Body of pancreas (tissue), 4 donors: Measurements from ENCODE around the gene NCSTN. TPM values are rescaled to one million over a fixed set of nuclear protein-coding genes. Genes with fewer than 3 reads are reported as not detected.

ENCODE experiments used
- ATAC-seq: fragments of 150-250 bp; one replicate; pipeline ENCODE4 v1.9.1; 2016
- DNase-seq, 4 donors: peaks; one replicate each; pipeline ENCODE4 v3.0.0-alpha.2; 2019
- H3K27ac ChIP-seq, 4 donors: fragments of 200-600 bp; sonication (generic); 1 replicate in 3 of 4; 2 replicates in 1 of 4; pipeline versions ENCODE4 v1.5.1 to v1.6.1; 2016 to 2019; ENCODE audit warnings: mild to moderate bottlenecking in 1 of 4, mixed read lengths in 1 of 4, moderate library complexity in 1 of 4
- H3K27me3 ChIP-seq, 2 donors: fragments of 200-600 bp; sonication (generic); one replicate each; pipeline ENCODE4 v1.6.0; 2016; ENCODE audit warnings: mild to moderate bottlenecking in 1 of 2
- H3K36me3 ChIP-seq, 2 donors: fragments of 200-600 bp; sonication (generic); replicated peaks in 1 of 2; 2 replicates each; pipeline ENCODE4 v1.5.1; 2016; ENCODE audit warnings: low read depth in 2 of 2; ENCODE audit not compliant: insufficient read depth in 1 of 2
- H3K4me1 ChIP-seq: fragments of 200-600 bp; sonication (generic); one replicate; pipeline ENCODE4 v1.6.0; 2016
- H3K4me3 ChIP-seq, 2 donors: fragments of 200-600 bp; sonication (generic); 1 replicate in 1 of 2; 2 replicates in 1 of 2; pipeline ENCODE4 v1.5.1; 2016 to 2019
- H3K9me3 ChIP-seq, 3 donors: fragments of 200-600 bp; sonication (generic); 1 replicate in 2 of 3; 2 replicates in 1 of 3; pipeline ENCODE4 v1.5.1; 2016
- CTCF ChIP-seq, 7 experiments: fragments of 450-650 bp in 4 of 7; fragments of 200-600 bp in 3 of 7; sonication (generic) in 3 of 7; IDR thresholded peaks; one replicate each; pipeline ENCODE4 v1.5.1; 2016 to 2019; ENCODE audit warnings: antibody characterized with exemption in 7 of 7
- POLR2A ChIP-seq, 3 donors: fragments of 450-650 bp; IDR thresholded peaks; one replicate each; pipeline ENCODE4 v1.6.1; 2016; ENCODE audit warnings: antibody characterized with exemption in 3 of 3, mild to moderate bottlenecking in 2 of 3
- WGBS, 2 donors: methylation state at CpG; one replicate each; pipeline ENCODE4 v1.1.5; 2017; 5-methylcytosine and 5-hydroxymethylcytosine counted together
- intact Hi-C: fragments of 100-400 bp; cut with DNase I; formaldehyde crosslinking; loops from one replicate; pipeline ENCODE4 v1.15.1; 2023
- total RNA-seq, 2 donors: library from RNA; depleted of rRNA; stranded (reverse); fragments of >200 nt; gene quantifications; one replicate each; pipeline ENCODE4 v1.1.0, GENCODE V29; 2016

Gene NCSTN
- total RNA-seq, 2 donors from 2014 or later: 30.7 to 39.2 TPM

DNA sequence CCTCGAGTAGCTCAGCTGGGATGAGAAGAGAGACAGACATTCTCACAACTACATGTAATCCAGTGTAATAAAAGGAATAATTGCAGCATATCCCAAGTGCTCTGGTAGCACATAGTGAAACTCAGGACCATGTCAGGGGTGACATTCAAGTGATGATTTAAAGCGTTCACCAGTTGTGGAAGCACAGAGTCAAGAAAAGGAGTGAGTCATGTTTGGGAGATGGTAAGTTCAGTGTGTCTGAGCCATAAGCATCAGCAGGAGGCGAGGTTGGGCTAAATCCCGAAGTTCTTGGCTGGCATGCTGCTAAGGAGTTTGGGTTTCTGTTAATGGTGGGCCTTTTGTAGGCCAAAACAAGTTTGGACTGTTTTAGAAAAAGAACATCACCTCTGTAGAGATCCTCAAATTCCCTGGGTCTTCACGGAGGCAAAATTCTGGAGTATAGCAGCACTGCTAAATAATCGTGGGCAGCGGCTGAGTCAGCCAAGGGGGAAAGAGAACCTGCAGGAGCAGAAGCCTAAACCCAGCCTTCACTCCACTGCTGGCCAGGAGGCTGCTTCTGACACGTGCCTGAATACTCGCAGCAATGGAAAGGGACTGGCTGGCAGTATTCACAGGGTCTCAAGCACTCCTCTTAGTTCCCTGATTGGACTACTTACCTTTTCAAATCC, 16.5 kb downstream of the NCSTN start:
- DNase-seq (no peak), ATAC-seq (no peak)
- WGBS, 2 donors: 81 to 84% methylated on average over 7 to 9 of the region's 9 CpGs
- intact Hi-C loops: no loop called here
- H3K9me3 ChIP-seq: no peaks in the 10 kb centered on the region
- TF ChIP-seq POLR2A (IDR thresholded peaks at IDR 0.05) (no peak), CTCF (IDR thresholded peaks at IDR 0.05) (no peak)
- H3K36me3 ChIP-seq: peaks cover 14 to 30% of the 10 kb centered on the region in 2 donors
- no peaks in the 10 kb centered on the region for H3K27me3 ChIP-seq
- no peak overlapping the region for H3K4me3 ChIP-seq
- H3K27ac ChIP-seq: no peak overlapping the region
- no peaks in the 10 kb centered on the region for H3K4me1 ChIP-seq

DNA sequence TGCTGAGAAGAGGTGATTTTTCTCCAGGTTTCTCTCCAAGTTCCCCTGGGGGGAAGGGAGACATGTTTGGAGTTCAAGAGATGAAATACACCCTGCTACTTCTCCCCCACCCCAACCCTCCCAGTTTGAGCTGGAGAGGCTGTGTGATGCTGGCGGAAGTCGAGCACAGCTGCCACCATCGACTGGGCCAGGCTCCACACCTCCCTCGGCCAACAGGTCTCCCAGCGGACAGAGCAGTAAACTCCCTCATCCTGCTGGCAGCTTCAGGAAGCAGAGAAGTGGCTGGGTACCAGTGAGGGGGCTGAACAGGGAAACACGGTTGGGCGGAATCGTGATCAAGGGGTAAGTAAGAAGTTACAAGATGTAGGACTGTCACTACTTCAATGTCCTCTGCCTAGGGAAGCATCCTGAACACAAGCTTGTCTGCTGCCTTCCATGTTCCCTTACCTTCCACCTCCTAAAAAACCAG, 17.1 kb downstream of the NCSTN start:
- peaks cover 8 to 25% of the 10 kb centered on the region in 2 donors for H3K36me3 ChIP-seq
- WGBS, 2 donors: 81 to 85% methylated on average over 8 of the region's 8 CpGs
- TF ChIP-seq CTCF (IDR thresholded peaks at IDR 0.05) (no peak), POLR2A (IDR thresholded peaks at IDR 0.05) (no peak)

DNA sequence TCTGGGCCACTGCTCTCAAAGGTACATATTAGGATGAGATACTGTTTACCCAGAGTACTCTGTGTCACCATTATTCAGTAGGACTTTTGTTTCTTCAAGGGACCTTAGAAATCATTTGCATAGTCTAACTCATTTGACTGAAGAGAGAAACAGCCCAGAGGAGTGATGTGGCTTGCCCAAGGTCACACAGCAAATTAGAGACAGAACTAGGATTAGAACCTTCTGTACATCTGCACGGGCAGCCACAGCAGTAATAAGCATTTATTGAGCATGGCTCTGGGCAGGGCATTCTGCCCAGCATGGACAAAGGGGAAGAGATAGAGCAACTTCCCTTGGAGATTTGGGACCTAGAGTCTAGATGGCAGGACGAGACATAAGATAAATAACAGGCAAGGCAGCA, 18.0 kb downstream of the NCSTN start:
- peaks cover 3 to 15% of the 10 kb centered on the region in 2 donors for H3K36me3 ChIP-seq
- no peaks in the 10 kb centered on the region for H3K9me3 ChIP-seq
- H3K27me3 ChIP-seq: no peaks in the 10 kb centered on the region
- no peak for TF ChIP-seq CTCF (IDR thresholded peaks at IDR 0.05)
- TF ChIP-seq POLR2A (IDR thresholded peaks at IDR 0.05): no peak
- WGBS, 2 donors: 66 to 68% methylated on average over 2 of the region's 2 CpGs
- H3K4me1 ChIP-seq: no peaks in the 10 kb centered on the region
- DNase-seq (no peak), ATAC-seq (no peak)
- no peak overlapping the region for H3K27ac ChIP-seq
- intact Hi-C loops: no loop called here
- no peak overlapping the region for H3K4me3 ChIP-seq

More for the DNA sequence above, 17.1 kb downstream of the NCSTN start:
- H3K27me3 ChIP-seq: no peaks in the 10 kb centered on the region
- DNase-seq (no peak), ATAC-seq (no peak)
- intact Hi-C loops: no loop called here
- no peak overlapping the region for H3K4me3 ChIP-seq
- no peak overlapping the region for H3K27ac ChIP-seq
- no peaks in the 10 kb centered on the region for H3K4me1 ChIP-seq
- no peaks in the 10 kb centered on the region for H3K9me3 ChIP-seq

DNA sequence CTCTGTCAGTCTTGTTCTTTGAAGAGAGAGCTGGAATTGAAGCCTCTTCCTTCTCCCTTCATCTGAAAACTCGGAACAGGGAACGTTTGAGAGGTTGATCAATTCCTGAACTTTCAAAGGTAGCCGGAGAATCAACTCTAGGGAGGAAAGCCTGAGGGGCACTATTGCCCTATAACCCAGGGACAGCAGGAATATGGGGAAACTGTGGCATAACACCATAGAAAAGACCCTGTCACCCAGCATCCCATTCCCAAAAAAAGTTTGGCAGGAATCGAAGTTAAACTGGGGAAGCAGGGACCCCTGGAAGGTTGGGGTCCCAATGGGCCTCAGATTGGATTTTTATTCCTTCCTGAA, 18.6 kb downstream of the NCSTN start:
- Histone ChIP-seq H3K27ac (no peak overlapping the region), H3K27me3 (no peaks in the 10 kb centered on the region), H3K4me3 (no peak overlapping the region), H3K36me3 (peaks cover 3 to 9% of the 10 kb centered on the region in 2 donors), H3K9me3 (no peaks in the 10 kb centered on the region), H3K4me1 (no peaks in the 10 kb centered on the region)
- DNase-seq: no peak
- TF ChIP-seq CTCF (IDR thresholded peaks at IDR 0.05): no peak
- TF ChIP-seq POLR2A (IDR thresholded peaks at IDR 0.05): no peak
- ATAC-seq: no peak
- WGBS, 2 donors: 75 to 81% methylated on average over 4 of the region's 4 CpGs
- intact Hi-C loops: no loop called here
